GM18951 (cell line): ENCODE data around the gene NKD2.

ENCODE experiments used
- POLR2A ChIP-seq: IDR thresholded peaks from 4 replicates; pipeline ENCODE4 v1.6.1; 2011; ENCODE audit warnings: mild to moderate bottlenecking; ENCODE audit not compliant: insufficient read length, insufficient read depth; ENCODE audit errors: extremely low read depth
- in situ Hi-C: fragments of 300-500 bp; cut with MboI; formaldehyde crosslinking; loops from one replicate; pipeline ENCODE4 v1.12.0; 2022; ENCODE audit warnings: low sequenced_read_pairs, mixed read lengths, inconsistent platforms; ENCODE audit not compliant: unreplicated experiment

NKD2 gene

DNA sequence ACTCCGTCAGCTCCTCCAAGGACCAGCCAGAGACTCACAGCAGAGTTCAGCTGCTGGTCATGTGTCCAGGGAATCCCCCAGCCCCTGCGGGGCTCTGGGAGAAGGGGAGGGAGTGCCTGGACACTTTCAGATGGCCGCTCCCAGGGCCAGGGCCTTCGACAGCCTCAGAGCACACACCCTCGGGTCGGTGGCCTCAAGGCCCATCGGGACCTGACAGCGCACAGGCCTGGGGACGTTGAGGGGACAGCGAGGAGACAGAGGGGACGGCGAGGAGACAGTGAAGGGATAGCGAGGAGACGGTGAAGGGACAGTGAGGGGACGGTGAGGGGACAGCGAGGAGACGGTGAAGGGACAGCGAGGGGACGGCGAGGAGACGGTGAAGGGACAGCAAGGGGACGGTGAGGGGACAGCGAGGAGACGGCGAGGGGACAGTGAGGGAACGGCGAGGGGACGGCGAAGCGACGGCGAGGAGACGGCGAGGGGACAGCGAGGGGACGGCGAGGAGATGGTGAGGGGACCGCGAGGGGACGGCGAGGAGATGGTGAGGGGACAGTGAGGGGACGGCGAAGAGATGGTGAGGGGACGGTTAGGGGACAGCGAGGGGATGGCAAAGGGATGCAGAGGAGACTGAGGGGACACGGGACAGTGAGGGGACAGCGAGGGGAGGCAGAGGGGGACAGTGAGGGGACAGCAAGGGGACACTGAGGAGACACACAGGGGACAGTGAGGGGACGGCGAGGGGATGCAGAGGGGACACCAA is 56.0 kb downstream of the NKD2 start:
- in situ Hi-C loops = no loop called here
- TF ChIP-seq POLR2A = no peak

DNA sequence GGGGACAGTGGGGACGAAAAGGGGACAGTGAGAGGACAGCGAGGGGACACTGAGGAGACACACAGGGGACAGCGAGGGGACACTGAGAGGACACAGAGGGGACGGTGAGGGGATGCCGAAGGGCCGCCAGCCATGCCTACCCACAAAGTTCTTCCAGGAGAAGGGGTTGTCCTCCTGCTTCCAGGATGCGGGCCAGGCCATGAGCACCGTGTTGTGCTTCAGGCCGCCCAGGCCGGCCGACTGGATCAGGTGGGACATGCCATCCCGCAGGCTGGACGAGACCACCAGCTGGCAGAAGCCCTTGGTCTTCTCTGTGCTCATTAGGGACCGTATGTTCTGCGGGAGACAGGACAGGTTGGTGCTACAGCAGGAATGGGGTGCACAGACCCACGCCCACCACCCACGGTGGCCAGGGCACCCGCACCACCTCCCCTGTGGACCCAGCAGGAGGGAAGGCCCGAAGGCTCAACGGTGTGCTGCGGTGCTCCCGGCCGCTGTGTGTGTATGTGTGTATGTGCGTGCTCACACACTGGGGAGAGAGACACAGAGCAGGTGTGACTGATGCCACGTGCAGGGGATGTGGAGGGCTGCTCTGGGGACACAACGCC is 56.6 kb downstream of the NKD2 start:
- in situ Hi-C loops = no loop called here
- no peak for TF ChIP-seq POLR2A

DNA sequence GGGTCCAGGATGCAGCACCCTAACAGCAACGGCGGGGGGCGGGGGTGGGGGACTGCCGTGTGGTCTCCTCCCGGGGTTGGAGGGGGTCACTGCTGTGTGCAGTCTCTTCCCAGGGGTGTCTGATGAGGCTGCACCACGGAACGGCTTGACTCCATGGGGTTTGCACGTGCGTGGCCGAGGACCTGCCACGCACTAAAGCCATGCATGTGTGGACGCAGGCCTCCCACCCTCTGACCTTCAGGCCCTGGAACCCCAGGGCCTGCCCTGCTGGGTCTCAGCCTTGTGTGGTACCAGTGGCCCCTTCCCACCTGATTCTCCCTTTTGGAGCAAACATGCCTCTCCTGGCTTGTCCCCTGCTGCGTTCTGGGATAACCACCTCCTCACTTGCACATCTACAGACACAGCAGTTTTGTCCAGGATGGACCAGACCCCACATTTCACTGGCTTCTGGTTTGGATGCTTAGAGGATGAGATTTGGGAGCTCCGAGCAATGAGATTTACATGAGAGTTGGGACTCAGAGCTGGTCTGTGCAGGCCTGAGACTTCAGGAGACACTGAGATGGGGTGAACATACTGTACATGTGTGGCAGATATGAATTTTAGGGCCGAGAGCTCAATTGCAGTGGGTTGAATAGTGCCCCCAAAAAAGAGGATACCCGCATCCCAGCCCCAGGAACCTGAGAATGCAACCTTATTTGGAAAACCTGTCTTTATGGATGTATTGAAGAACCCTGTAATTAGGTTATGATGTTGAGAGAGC is 57.5 kb downstream of the NKD2 start:
- in situ Hi-C loops = no loop called here
- TF ChIP-seq POLR2A = no peak

DNA sequence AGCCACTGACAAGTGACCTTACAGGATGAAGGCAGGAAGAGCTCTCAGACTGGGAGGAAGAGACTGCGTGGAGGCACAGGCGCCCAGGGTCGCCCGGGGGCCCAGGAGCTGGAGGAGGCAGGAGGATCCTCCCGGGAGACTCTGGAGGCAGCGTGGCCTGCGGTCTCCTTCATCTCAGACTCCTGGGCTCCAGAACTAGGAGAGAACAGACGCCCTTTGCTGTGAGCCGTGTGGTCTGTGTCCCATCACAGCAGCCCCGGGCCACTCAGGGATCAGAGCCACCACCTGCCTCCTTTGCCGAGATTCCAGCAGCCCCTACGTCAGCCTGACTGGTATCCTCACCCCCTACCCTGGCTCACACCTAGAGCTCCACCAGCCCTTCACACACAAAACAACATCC is 58.1 kb downstream of the NKD2 start:
- in situ Hi-C loops = no loop called here
- TF ChIP-seq POLR2A = no peak

DNA sequence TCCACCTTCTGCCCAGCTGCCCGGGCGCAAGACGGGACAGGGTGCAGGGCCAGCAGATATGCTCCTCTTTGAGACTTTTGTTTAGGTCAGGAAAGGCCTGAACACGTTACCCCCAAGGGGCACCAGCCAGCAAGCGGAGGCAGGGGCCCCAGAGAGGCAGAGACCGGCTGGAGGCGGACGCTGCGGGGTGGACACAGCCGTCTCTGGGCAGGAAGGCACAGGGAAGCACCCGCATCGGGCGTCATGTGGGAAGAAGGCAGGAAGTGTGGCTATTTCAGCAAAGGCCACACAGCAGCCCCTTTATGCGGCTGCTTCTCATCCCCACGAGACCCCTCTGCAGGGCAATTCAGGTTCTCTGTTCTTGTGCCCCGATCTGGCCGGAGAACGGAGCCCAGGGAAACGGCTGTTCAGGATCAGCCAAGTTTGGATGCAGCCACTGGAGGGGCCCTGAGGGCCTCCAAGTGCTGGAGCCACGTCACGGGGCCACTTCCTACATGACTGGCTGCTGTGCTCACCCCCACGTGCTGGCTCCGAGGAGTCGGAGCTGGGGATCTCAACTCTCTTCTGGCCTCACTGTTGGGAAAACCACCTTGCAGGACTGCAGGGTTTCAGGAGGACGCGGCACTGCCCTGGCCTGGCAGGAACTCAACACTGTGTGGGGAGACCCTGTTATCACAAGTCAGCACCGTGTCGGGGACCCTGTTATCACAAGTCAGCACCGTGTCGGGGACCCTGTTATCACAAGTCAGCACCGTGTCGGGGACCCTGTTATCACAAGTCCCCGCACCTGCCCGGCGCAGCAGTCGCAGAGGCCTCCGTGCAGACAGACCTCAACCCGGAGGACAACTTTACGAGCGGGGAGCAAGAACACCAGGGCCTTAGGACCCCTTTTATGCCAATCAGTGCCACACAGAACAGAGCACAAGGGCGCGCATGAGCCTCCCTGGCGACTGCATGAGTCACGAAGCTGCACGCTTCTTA is 58.8 kb downstream of the NKD2 start:
- no peak for TF ChIP-seq POLR2A
- in situ Hi-C loops = no loop called here

DNA sequence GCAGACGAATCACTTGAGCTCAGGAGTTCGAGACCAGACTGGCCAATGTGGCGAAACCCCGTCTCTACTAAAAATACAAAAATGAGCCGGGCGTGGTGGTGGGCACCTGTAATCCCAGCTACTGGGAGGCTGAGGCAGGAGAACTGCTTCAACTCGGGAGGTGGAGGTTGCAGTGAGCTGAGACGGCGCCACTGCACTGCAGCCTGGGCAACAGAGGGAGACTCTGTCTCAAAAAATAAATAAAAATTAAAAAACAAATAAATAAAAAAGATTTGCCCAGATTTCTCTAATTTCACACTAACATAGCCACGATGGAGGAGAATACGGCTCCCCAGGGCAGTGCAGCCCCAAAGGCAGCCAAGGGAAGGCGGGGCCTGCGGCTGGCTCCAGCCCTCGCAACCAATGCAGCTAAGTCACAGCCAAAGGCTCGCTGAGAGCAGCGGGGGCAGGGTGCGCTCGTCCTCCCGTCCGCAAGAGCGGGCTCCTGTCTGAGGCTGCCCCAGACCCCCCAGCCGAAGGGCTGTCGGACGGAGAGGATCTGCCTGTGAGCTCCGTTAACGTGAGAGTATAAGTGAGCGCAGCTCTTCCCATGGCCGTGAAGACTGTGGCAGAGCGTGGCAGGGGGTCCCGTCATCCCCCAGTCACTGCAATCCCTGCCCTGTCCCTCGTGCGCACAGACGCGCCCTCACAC is 59.7 kb downstream of the NKD2 start:
- in situ Hi-C loops = no loop called here

DNA sequence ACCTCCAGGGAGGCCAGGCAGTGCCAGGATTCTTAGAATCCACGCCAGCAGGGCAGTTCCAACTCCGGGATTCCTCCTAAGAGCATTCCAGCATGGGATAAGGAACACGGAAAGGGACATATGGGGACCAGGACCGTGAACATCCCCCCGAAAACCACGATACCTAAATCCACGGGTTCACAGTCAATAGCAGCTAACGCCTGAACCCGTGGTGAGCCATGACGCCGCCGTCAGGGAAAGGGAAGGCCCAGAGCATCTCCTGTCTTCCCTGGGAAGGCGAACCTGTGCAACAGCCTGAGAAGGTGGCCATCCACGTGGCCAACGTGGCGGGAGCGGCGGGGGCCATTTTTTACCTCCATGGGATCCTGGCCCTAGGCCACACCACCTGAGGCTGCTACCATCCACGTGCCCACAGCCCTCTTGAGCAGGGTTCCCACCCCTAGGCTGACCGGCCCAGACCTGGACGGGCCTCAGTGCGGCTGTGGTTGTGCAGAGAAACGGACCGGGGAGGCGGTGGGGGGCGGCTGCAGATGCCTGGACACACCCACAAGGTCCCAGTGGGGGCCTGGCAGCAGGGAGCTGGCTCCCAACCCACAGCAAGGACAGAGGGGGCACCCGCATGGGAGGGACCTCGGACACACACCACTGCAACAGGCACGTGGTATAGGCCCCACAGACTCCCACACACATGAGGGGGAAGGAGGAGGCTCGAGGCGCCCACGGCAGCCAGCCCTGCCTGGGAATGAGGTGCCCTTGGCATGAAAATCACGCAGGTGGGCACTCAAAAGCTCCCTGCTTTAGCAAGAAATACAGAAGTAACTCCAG is 60.5 kb downstream of the NKD2 start:
- in situ Hi-C loops = no loop called here
- TF ChIP-seq POLR2A = no peak

More for the DNA sequence above, 59.7 kb downstream of the NKD2 start:
- TF ChIP-seq POLR2A = no peak

DNA sequence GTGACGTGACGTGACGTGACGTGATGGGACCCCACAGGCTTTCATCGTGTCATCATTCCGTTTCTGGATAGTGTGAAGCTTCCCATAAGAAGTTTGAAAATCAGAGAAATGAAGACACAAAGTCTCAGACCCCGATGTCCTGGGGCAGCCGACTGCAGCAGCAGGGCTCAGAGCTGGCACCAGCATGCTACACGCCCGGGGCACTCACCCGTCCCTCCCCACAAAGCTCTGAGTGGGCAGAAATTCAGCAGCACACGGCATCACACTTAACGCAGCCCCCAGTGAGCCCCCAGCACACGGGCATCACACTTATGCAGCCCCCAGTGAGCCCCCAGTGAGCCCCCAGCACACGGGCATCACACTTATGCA is 61.1 kb downstream of the NKD2 start:
- no peak for TF ChIP-seq POLR2A
- in situ Hi-C loops = no loop called here

DNA sequence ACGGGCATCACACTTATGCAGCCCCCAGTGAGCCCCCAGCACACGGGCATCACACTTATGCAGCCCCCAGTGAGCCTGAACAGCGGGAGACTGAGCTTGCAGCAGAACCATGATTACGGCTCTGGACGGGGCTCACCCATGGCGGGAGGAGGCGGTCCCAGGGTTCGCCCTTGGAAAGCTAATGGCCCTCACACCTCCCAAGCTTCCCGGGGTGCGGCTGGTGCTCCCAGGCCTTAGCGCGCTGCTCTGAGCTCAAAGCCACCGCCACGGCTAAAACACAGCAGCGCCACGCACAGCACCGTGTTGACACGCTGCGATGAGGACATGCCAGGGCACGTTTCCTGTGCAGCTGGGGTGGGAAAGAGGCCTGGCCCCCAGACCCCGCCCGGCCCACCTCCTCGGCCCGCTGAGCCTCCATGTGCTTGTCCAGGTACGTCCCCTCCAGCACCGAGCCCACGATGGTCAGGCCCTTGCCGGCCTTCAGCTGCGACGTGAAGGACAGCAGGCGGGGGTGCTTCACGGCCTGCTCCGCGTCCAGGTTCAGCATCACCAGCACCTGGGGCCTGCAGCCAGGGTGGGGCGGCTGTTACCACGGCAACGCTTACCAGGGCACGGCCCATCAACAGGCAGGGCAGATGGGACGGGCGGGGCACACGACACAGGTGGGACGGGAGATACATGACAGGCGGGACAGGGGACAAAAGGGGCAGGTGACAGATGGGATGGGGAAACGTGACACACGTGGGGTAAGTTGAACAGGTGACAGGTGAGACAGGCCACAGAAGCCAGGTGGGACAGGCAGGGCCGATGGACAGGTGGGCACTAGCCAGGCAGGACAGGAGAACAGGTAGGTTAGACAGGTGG is 64.9 kb downstream of the NKD2 start:
- in situ Hi-C loops = no loop called here
- no peak for TF ChIP-seq POLR2A

DNA sequence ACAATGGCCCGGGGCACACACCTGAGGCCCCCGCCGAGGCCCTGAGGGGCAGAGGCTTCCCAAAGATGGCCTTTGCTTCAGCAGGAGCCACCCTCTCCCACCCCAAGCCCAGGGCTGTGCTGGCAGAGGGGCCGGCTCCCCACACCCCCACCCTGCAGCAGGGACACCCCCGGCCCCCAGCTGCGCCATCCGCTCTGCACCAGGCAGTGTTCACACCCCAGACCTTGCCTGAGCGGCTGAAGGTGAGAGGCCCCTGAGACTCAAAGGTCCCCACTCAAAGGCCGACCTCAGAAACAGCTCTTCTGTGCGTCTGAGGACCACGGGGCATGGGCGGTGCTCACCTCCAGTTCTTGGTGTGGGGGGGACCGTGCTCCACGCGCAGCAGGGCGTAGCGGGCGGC is 65.6 kb downstream of the NKD2 start:
- in situ Hi-C loops = no loop called here
- TF ChIP-seq POLR2A = no peak
